Ramos (cell line): ENCODE measurements around the gene FAM120B.

Experiments
- in situ Hi-C: fragments of 300-500 bp; cut with MboI; formaldehyde crosslinking; loops from one replicate; pipeline ENCODE4 v1.14.3; 2022; ENCODE audit warnings: low sequenced_read_pairs; ENCODE audit not compliant: unreplicated experiment

FAM120B gene

DNA sequence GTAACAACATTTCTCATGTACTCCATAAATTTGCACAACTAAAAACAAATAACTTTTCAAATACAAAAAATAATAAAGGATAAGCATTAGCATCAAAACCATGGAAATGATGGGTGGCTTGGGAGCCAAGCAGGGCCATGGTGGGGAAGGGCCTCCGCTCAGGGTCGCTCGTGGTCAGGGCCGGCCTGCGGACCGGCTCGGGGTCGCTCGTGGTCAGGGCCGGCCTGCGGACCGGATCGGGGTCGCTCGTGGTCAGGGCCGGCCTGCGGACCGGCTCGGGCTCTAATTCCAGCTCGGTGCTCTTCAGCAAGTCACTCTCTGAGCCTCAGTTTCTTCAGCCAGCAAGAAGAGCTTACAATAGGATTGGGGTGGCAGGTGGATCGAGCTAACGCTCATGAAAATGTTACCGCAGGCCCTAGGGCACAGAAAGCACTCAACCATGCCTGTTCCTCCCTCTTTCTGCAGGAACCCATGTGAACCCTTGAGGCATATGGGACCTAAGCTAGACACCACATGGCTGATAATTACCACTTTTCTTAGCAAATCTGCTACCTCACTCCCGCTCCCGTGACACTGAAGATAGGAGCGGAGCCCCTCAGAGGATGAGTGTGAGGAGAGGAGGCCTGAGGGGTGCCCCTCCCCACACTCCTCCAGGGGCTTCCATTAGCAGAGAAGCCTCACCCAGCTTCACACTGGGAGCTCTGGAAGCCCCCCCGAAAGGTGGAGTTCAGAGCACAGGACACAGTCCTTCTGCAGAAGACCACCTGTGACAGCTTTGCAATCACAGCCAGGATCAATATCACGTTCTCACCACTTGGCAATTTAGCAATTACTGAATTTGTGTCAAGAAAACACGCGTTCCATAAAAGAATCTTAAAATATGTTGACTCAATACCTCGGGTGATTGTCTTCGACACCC lies 143.5 kb downstream of the FAM120B start:
- in situ Hi-C loops: no loop called here

DNA sequence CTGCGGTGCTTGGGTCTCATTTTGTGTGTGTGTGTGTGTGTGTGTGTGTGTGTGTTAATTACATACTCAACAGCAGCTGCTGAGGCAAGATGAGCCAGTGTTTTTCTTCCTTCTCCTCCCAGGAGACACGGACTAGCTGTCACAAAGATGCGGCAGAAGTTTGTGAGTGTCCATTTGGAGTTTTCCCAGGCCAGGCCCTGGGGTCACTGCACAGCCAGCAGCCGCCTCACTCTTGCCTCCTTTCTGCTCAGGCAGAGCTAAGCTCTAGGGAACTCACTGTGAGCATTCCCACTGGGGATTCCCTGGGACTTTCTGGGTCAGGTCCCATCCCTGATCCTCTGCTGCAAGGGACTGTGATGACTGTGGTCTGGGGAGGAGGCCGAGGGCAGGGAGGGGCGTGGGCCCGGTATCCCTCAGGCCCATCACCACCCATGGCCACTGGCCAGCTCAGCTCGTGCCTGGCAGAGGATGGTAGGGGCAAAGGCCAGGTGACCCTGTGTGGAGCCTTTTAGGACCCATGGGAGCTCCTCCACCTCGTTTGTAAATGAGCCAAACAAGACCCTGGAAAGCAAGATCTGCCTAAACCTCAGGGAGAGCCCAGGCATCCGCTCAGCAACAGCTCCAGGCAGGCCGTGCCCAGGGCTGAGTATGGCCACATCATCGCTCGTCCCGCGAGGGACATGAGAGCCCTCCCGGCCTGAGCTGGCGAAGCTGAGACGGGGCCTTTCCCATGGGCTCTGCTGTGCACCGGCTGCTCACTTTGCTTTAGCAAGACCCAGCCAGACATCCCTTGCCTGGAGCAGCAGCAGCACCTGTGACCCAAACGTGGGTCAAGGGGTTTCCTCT lies 144.6 kb downstream of the FAM120B start:
- in situ Hi-C loops: no loop called here

DNA sequence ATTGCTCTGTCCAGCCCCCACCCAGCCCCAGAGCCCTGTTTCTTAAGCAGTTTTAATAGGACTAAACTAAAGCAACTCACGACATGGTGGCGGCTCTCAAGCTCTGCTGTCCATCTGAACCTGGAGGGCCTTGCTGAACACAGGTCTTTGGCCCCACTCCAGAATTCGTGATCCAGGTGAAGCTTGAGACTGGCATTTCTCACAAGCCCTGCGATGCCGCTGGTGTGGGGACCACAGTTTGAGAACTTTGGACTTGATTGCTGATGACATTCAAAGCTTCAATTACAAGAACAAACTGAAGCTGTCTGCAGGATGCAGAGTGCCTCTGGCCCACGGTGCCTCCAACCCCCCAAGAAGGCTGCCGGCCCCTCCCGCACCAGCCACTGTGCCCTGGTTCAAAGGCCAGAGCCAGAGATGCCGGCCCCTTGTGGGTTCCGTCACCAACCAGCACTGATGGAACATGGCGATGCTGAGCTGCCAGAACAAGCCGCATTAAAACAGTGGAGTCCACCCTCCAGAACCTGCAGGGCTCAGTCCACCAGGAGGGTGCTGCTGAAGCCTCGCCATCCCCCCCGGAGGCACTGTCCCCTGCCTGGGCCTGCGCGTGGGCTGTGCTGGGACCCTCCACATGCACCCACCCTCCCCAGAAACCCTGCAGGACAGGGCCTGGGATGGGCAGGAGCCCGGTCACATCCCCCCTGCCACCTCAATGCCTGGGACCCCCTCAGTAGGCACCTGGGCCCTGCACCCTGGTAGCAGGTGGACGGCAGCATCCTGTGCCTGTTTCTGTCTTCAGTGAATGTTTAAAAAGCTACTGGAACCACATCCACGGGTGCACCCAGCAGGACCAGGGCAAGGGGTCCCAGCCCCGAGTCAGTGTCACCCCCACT lies 145.4 kb downstream of the FAM120B start:
- in situ Hi-C loops: no loop called here

DNA sequence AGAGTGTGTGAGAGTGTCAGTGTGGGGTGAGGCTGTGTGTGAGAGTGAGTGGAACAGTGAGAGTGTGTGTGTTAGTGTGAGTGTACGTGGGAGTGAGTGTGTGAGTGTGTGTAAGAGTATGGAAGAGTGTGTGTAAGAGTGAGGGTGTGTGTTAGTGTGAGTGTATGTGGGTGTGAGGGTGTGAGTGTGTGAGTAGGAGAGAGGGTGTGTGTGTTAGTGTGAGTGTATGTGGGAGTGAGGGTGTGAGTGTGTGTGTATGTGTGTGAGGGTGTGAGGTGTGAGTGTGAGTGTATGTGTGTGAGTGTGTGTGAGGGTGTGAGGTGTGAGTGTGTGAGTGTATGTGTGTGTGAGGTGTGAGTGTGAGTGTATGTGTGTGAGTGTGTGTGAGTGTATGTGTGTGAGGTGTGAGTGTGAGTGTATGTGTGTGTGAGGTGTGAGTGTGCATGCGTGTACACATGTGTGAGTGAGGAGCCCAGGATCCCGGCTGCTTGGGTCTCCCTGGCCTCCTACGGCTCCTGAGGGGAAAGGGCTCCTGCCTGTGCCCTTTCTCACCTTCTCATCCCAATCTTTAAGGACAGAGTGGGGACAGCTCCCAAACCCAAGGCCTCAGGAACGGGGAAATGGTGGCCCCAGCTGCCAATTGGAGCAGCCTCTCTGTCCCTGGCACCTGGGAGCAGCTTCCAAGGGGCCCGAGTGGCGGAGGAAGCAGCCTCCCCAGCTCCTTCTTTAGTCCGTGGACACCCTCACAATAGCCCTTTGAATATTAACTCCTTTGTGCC lies 146.4 kb downstream of the FAM120B start:
- in situ Hi-C loops: no loop called here

DNA sequence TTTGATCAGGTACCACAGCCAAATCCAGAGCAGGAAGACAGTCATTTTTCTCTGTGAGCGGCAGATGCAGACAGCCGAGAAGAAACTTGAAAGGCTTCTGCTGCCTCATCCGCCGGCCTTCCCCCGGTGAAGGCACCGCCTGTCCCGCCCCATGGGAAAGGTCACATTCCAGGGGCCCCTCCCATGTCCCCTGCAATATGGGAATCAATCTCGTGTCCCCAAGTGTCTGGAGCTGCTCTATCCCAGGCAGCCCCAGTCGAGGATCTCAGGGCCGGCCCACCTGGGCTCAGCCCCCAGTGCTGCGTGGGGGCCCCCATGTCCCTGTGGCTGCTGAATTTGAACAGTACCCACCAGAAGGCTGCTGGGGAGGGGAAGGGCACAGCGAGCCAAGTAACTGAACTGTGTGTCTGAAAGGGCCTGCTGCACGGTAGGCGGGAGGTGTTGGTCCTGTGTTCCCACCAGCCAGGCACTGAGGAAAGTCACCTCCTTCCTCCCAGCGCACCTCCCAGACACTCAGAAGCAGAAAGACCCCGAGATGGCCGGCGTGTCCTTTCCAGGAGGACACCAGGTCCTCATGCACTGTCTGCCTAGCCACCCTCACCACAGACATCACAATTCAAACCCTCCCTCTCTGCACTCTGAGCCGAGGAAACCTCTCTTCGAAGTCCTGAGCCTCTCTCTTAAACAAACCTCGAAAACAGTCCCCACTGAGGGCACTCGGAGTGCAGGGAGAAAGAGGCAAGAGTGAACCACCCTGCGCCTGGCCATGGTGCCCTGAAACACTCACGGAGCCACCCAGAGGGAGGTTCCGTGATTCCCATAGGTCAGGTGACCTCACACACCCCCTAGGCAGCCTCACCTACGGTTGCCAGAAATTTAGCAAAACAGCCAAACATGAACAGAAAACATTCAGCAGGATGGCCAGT lies 147.3 kb downstream of the FAM120B start:
- in situ Hi-C loops: no loop called here

DNA sequence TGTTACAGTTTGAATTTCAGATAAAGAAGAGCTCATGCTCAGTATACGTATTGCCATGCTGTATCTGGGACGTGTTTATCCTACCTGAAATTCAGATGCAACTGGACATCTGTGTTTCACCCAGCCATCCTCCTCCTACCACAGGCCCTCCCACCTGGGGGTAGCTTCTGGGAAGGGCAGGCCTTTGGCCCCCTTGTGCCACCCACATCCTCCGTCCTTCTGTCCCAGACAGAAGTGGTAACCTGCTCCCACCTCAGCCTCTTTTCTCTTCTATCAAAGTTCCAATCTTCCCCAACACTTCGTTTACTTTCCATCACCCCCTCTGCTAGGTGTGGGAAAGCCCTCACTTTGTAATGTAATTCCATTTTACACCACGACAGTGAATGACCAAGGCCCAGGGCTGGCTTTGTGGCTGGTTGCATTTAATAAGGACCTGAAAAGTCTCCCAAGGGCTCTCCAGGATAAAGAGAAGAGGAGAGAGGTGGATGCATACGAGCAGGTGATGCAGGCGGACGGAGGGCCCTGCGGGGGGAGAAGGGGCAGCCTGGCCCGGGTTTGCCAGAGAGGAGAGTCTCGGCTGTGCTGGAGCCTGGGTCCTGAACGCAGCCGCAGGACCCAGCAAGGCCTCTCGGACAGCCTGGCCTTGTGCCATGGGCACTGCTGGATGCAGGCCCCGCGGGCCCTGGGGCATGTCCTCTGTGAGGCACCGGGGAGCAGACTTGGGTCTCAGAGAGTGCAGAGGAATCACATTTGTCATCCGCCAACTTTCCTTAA lies 148.1 kb downstream of the FAM120B start:
- in situ Hi-C loops: no loop called here

DNA sequence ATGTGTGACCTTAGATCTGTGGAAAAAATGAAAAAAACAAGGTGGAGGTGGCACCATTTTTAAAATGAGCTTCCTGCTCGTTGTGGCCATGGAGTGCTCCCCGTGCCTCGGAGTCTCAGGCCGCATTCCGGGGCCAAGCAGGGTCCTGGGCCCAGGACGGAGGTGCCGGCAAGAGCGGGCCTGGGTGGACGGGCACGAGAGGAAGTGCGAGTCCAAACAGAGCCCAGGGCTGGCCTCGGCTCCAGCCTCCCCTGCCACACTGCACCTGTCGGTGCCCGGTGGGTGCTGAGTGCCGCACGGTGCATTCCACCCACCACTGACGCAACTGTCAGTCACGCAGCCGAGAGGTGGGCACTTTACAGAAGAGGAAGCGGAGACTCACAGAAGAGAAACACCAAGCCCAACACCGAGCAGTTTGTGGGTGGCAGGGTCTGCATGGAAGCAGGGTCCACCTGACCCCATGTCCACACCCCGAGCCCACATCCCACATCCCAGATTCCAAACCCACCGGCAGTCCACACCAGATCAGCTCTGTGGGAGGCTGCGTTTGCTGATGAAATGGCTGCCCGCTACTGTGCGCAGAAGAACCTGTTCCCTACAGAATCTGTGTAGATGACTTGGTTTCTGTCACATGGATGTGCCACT lies 148.9 kb downstream of the FAM120B start:
- in situ Hi-C loops: no loop called here

DNA sequence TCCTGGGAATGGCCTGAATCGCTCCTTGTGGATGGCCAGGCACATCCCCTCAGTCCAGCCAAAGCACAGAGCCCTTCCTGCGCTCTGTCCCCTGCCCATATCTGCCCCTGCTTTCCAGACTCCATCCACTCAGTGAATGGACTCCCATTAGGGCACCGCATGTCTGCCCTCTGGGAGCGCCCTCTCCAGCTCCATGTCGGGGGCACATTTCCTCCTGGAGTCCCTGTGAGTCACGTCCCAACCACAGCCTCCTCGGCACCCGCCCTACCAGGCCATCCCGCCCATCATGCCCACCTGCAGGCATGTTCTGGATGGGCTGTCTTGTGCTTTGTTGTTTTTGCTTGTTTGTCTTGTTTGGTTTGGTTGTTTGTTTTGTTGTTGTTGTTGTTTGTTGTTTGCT lies 149.8 kb downstream of the FAM120B start:
- in situ Hi-C loops: no loop called here
